ENCODE data around the gene SPEN. TPM values are rescaled to one million over a fixed set of nuclear protein-coding genes. Genes with fewer than 3 reads are reported as not detected.
A peak's percentile ranks its signal among the peaks of the same experiment; 100 is the strongest.

SPEN gene
- total and polyA plus RNA-seq, 9 of the 15 experiments (the other 6 are each of a cell fraction or from before 2014, with no cell fraction given): 5.7 to 87.5 (median 27.2) TPM

- FAIRE-seq (peak; percentile 97), DNase-seq (ENCODE audit: extremely low read depth in 1 of 4, low spot score in 3 of 4) (peak; percentile 91 to 100 (median 95)), ATAC-seq (peak; percentile 66)
- Histone ChIP-seq H4K20me1 (replicated peaks; ENCODE audit: control insufficient read depth, insufficient read depth, low read length) (no peaks in the 10 kb centered on the region), H3K4me2 (ENCODE audit: insufficient read depth, low read length) (peak overlapping the region; percentile 97), H3K27me3 (ENCODE audit: control insufficient read depth in 2 of 2, insufficient read depth in 2 of 2, low read length in 2 of 2) (no peaks in the 10 kb centered on the region), H3K36me3 (ENCODE audit: control insufficient read depth, insufficient read depth, low read length) (no peaks in the 10 kb centered on the region), H3K27ac (ENCODE audit: extremely low read depth, low read depth, low read length) (peak overlapping the region; percentile 99), H3K79me2 (ENCODE audit: control insufficient read depth, insufficient read depth, low read length) (peaks cover 53% of the 10 kb centered on the region), H3K9me1 (ENCODE audit: control insufficient read depth, insufficient read depth, low read length) (no peaks in the 10 kb centered on the region), H3K4me3 (peak overlapping the region; percentile 65), H2AFZ (ENCODE audit: low read depth, low read length) (peak overlapping the region; percentile 99), H3K9ac (ENCODE audit: insufficient read depth in 1 of 2, low read depth in 2 of 2, low read length in 2 of 2) (peak overlapping the region; percentile 92 to 97), H3K9me3 (replicated peaks; ENCODE audit: control insufficient read depth, insufficient read depth, low read depth, low read length) (no peaks in the 10 kb centered on the region), H3K4me1 (replicated peaks in 1 of 2; ENCODE audit: control insufficient read depth in 2 of 2, insufficient read depth in 2 of 2, low read length in 2 of 2) (peaks cover 4 to 45% of the 10 kb centered on the region in 2 experiments)
- BruUV-seq (replicated peaks): TSS peak; percentile 81
- CTCF ChIA-PET (ENCODE audit: low intra/inter-chr PET ratio): no interaction called here
- 1% methylated on average over 66 of the region's 66 CpGs for WGBS (ENCODE audit: insufficient coverage, low coverage, missing lambda C conversion rate)
- in situ Hi-C loops (cut with MboI) (no loop called here), intact Hi-C loops (cut with micrococcal nuclease) (loop anchor here (1.0 to 10.0 kb wide), 3 partner anchors 13 to 311 kb away; partner anchors contain the start of genes CASP9 and DNAJC16)
- POLR2A ChIA-PET: interaction anchor here (0.7 to 4.5 kb wide), 8 partner anchors 8 to 165 kb away, joined by 3 to 96 read pairs (median 3); partner anchors contain the start of gene SPEN
- TF ChIP-seq YBX1 (IDR thresholded peaks at IDR 0.05) (no peak), ZNF644 (tag; IDR thresholded peaks at IDR 0.05; ENCODE audit: low read depth) (0 out of 2 replicates have a peak, but pooled peaks have one; percentile 33), HIVEP1 (CRISPR knock-in tag; IDR thresholded peaks at IDR 0.05) (peak; percentile 86; the same call in 1 of the 2 replicates), C11orf30 (IDR thresholded peaks at IDR 0.05; ENCODE audit: low read depth) (peak; percentile 56), TAF1 (IDR thresholded peaks at IDR 0.05; ENCODE audit: control insufficient read depth, extremely low read depth, insufficient read depth, low read length, severe bottlenecking) (peak; percentile 90), PHF20 (IDR thresholded peaks at IDR 0.05; ENCODE audit: partially characterized antibody) (peak; percentile 54), MBD1 (CRISPR knock-in tag; IDR thresholded peaks at IDR 0.05) (no peak), GTF2E2 (tag; IDR thresholded peaks at IDR 0.05) (no peak; the same call in 1 of the 2 replicates), SRF (CRISPR knock-in tag; IDR thresholded peaks at IDR 0.05) (peak; percentile 61 to 62; a peak in 2 of 4 replicates), RCOR1 (IDR thresholded peaks at IDR 0.05; ENCODE audit: borderline replicate concordance in 1 of 2, low read depth in 2 of 2, low read length in 2 of 2) (no peak), TARDBP (IDR thresholded peaks at IDR 0.05) (no peak), PTRF (tag; IDR thresholded peaks at IDR 0.05) (no peak), ATF1 (CRISPR knock-in tag; IDR thresholded peaks at IDR 0.05) (no peak), ATF1 (tag; IDR thresholded peaks at IDR 0.05) (peak; percentile 66; the same call in 1 of the 2 replicates), NCOR1 (IDR thresholded peaks at IDR 0.05) (no peak; the same call in 1 of the 2 replicates), MCM3 (IDR thresholded peaks at IDR 0.05) (no peak), E4F1 (CRISPR knock-in tag; IDR thresholded peaks at IDR 0.05; ENCODE audit: borderline replicate concordance) (no peak), CBX2 (IDR thresholded peaks at IDR 0.05; ENCODE audit: insufficient read depth, low read length, poor library complexity, severe bottlenecking) (no peak), ZNF140 (CRISPR knock-in tag; IDR thresholded peaks at IDR 0.05) (no peak), GATAD2A (IDR thresholded peaks at IDR 0.05) (0 out of 2 replicates have a peak, but pooled peaks have one; percentile 34)
Measured at GRCh38 chr1:15835741-15836510, 11.6 kb upstream of the SPEN start.

Measured in K562 (cell line).